Left cardiac atrium (tissue), 4 donors: ENCODE data around the gene ARID5B. TPM values are rescaled to one million over a fixed set of nuclear protein-coding genes. Genes with fewer than 3 reads are reported as not detected.
A peak's percentile ranks its signal among the peaks of the same experiment; 100 is the strongest.

Experiments
- ATAC-seq, 2 donors: fragments of 200-7000 bp; cut with Tn5 transposase; one replicate each; pipeline ENCODE4 v1.9.1; 2020; ENCODE audit warnings: mild to moderate bottlenecking in 2 of 2, moderate library complexity in 2 of 2
- DNase-seq: peaks from one replicate; pipeline ENCODE4 v3.0.0-alpha.2; 2020
- intact Hi-C, 2 donors: fragments of 100-400 bp; cut with DNase I; formaldehyde crosslinking; loops; one replicate each; pipeline versions ENCODE4 v1.14.1 to v1.15.1; 2022 to 2023
- total RNA-seq, 2 donors: library from RNA; stranded (reverse); fragmentation: NEBNext Ultra II Directional; extraction: Animal tissue kit (Norgen Biotek cat#: 25700); gene quantifications; one replicate each; pipeline ENCODE4 v1.2.1, GENCODE V29; 2021
- donor health status: DM: no; HTN: yes; CAD: no.
- donor health status: DM: no; HTN: yes; CAD: no; lungs with severe emphysema.
- donor health status: DM: yes; HTN: yes; CAD: no.
- donor health status: Dilated cardiomyopathy.

ARID5B gene
- total RNA-seq, 2 donors from 2014 or later = 36.5 to 37.9 TPM

DNA sequence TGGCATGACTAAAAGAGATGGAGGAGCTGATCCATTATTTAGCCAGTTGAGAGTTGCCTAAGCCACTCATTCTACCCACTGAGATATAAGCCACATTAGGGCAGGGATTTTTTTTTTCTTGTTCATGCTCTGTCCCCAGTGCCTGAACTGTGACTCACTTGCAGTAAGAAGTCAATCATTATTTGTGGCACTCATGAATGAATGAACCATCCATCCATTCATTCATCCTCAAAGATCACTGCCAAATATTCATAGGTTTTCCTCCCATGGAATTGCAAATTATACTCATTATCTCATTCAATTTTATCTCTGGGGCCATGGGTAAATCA lies 22.8 kb upstream of the ARID5B start:
- DNase-seq (no peak), ATAC-seq (no peak)
- intact Hi-C loops = no loop called here

DNA sequence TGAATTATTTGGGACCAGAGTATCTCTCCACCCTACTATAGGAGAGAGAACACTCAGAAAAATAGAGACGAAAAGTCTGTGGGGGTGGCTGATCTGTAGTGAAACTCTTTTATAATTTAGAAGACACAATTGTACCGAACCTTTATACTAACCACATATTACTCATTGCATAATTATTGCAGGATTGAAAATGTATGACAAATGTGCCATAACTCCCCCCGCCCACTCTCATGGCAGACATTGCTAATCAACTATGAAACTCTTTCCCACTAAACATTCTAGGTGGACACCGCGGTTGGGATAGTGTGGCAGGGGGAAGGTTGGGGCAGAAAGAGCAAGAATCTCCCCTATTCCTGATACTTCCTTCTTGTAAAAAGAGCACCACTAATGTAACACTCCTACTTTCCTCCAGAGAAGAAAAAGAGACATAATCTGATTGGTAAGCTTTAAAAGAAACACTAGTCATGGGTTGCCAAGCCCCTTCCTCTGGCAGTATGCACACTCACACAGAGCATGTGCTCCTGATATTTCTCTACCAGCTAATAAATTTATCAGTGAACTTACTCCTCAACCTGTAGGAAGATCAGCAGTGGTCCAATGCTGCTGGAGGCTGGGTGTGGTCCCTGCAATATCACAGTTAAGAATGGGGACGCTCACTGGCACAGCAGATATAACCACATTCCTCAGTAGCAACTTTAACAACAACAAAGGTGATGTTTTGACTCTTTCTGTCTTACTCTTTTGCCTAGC lies 18.7 kb upstream of the ARID5B start:
- no peak for DNase-seq
- no peak for ATAC-seq
- intact Hi-C loops = no loop called here

DNA sequence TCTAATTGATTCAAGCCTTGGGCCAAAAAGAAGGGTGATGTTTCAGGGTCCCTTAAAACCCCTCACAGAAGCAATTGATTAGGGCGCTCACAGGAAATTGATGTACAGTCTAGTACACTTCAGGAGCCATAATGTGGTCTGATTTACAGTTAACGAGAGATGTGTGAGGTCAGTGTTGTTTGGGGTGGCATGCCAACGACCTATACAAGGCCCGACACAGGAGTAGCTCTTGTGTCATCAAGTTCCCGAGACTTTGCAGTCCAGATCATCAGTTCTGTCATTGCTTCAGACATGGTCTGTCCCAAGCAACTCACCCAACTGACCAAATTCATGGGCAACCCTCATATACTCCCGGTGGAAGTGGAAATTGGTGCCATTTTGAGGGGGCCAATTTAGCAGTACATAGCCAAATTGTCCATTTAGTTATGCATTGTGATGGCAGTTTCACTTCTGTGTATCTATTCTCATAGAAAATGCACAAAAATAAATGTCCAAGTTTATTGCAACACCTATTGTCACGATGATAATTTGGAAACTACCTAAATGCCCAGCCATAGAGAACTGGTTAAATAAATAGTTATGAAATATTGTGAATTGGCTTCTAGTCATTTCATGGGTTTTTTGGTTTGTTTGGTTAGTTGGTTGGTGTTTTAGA lies 18.0 kb upstream of the ARID5B start:
- DNase-seq = no peak
- intact Hi-C loops = no loop called here
- no peak for ATAC-seq

DNA sequence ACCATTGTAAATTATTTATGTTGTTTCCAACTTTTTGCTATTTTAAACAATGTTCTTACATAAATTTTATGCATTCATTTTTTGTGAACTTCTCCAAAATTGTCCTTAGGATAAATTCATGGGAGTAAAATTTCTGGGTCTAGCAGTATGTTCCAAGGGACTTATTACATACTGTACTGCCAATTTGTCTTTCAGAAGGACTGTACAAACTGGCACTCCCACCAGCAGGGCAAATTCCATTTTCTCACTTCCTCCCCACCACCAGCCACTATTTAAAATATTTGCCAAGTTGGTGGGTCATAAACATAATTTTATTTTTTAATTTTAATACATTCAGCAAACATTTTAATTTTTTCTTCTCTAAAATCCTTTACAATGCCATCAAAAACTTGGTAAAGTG lies 13.7 kb upstream of the ARID5B start:
- ATAC-seq (no peak), DNase-seq (no peak)
- intact Hi-C loops = no loop called here

DNA sequence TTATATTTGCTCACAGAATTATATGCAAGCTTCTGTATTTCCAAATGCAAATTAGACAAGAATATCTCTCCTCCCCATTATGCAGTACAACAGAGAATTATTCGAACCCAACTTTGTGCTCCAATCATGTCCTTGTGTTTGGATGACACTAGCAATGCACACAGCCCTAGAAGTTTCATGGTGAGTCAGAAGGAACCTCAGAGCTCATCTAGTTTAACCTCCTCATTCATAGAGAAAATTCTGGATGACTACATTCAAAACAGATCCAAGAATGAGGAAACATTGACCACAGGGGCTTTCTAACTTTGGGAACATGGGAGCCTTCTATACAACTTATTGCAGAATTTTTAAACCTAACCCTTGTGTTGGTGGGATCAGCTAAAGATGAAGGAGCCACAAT lies 12.8 kb upstream of the ARID5B start:
- DNase-seq (no peak), ATAC-seq (no peak)
- intact Hi-C loops = no loop called here

DNA sequence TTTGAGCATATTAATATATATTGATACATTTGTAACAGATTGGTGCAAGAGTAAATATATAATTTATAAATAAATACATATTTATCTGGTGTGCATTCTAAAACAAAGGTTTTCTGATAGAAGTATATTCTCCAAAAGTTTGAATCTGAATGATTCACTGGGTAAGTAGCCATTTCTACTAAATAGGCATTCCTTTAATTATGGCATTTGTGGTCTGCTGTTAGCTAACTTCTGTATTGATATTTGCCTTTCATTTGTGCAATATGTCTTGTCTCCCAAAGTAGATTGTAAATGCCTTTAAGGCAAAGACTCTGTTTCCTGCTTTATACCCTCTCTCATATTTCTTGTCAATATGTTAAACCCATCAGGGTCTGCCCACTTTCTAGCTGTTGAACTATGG lies 11.1 kb upstream of the ARID5B start:
- ATAC-seq = no peak
- no peak for DNase-seq
- intact Hi-C loops = no loop called here

DNA sequence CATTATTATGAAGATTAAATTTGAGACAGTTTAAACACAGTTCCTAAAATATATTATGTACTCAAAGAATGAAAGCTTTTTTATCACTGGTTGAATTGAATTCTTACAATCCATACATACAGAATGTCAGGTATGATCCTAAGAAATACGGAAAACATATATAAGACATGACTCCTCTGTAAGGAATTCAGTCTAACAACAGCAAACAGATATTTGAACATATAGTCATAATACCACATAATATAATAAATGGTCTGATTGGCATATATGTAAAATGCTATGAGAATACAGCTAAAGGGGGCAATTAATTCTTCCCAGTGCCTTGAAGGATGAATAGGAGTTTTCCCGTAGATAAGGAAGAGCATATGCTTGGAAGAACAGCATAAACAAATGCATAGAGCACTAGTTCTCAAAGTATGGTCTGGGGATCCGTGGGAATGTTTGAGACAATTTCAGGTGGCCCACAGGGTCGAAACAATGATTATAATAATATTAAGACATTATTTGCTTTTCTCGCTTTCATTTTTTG lies 10.6 kb upstream of the ARID5B start:
- ATAC-seq (no peak), DNase-seq (no peak)
- intact Hi-C loops = no loop called here

DNA sequence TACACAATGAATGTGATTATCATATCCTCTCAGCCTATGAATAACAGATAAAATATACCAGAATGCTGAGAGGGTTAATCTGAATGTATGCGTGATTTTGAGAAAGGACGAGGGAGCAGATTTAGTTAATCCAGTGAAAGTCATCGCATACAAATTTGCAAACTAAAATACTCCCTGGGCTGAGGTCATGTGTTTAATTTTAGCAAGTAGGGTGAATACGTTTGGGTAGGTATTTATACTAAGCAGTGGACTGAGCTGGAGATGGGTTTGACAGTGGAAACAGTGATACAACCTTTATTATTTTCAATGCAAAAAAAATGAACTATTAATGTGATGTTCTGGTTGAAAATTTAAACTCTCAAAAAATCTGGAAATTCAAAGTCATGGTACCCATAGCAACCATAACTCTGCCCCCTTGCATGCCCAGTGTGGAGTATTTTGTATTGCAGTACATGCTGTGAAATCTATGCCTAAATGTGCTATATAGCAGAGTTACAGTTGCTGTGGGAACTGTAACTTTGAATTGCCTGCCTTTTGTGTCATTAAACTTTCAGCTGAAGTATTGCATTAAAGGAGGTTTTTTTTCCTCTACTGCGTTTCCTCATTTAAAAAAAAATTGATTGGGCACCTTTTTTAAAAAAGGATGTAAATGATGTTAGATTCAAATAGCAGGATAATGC lies 9.5 kb upstream of the ARID5B start:
- ATAC-seq (no peak), DNase-seq (no peak)
- intact Hi-C loops = no loop called here

DNA sequence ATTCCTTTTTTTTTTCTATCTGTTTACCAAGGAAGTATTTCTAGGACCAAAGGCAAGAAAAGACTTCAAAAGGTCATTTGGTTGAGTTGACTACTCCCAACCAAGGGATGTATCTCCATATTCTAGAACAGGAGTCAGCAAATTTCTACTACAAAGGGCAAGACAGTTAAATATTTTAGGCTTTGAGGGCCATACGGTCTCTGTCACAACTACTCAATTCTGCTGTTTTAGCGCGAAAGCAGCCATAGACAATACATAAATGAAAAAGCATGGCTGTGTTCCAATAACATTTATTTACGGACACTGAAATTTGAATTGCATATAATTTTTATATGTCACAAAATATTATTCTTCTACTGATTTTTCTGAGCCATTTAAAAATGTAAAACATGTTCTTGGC lies 8.5 kb upstream of the ARID5B start:
- intact Hi-C loops = no loop called here
- DNase-seq = no peak
- no peak for ATAC-seq

DNA sequence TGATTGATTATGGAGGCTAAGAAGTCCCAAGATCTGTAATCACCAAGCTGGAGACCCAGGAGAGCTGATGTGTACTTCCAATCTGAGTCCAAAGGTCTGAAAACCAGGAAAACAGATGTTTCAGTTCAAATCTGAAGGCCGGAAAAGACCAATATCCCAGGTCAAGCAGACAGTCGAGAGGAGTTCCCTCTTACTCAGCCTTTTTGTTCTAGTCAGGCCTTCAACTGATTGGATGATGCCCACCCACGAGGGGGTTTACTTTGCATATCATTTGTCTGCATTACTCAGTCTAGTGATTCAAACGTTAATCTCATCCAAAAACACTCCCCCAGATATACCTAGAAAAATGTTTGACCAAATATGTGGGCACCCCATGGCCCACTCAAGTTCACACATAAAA lies 7.4 kb upstream of the ARID5B start:
- intact Hi-C loops = no loop called here
- DNase-seq = no peak
- ATAC-seq = no peak

DNA sequence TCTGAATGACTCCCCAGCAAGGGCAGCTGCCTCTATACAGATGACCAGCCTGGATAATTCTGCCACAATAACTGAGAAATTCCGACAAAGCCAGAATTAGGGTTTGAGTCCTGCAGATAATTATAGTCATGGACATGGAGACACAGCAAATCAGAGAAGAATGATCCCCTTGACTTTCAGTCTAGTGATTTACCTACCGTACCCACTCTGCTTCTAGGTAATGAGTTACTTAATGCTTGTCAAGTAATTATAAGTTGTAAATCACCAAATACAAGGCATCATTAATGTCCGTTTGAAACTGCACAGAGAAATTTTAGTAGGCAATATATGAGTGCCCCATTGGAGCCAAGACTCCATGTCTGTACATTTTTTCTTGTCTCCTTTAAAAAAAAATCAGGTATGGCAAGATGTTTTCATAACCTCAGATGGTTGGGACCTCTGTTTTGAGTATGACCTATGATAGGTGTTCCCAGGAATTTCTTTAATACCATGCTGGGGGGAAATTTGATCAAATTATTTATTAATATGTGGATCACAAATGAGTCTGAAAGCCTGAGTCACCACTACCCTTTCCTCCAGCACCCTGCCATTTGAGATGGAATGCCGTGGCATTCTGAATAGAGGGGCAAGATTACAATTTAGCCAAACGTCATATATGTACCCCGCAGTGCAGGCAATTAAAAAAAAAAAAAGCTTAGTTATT lies 5.5 kb upstream of the ARID5B start:
- DNase-seq (no peak), ATAC-seq (no peak)
- intact Hi-C loops = loop anchor here in 1 of 2 donors (5.0 kb wide), 1 partner anchor 141 kb away; no protein-coding TSS in a partner anchor

DNA sequence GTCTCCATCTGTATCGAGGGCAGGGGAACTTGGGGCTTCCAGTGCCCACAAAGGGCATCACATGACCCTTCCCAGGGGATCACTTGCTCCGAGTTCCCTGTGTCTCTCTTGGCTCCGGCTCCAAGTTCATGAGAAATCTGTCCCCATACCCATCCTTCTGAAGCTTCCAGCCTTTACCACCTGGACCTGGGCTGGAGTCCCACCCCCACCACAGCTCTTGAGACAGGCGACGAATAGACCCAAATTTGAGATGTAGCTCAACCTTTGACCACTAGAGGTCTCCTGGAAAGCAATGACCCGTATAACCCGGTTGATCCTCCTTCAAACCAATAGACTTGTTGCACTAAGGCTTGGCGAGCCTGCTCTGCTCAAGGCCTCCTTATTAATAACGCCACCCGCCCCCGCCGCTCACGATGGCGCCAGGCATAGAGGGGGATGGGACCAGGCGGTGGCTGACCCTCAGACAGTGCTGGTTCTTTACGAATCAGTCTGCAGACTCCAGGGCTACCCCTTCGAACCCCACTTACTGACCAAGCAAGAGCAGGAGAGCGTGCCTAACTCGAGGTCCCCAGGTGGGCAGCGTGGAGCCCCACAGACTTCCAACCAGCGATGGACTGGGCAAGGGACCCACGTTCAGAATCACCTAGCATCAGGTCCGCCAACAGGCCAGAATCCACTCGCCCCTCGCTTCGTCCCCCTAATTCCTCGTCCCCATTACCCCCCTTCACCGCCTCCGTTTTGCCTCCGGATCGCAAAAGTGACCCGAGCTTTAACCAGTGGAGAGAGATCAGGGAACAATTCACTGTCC lies 4.4 kb upstream of the ARID5B start:
- peak; percentile 85 to 90 for ATAC-seq
- DNase-seq = peak; percentile 69
- intact Hi-C loops = loop anchor here in 1 of 2 donors (5.0 kb wide), 1 partner anchor 140 kb away; no protein-coding TSS in a partner anchor

DNA sequence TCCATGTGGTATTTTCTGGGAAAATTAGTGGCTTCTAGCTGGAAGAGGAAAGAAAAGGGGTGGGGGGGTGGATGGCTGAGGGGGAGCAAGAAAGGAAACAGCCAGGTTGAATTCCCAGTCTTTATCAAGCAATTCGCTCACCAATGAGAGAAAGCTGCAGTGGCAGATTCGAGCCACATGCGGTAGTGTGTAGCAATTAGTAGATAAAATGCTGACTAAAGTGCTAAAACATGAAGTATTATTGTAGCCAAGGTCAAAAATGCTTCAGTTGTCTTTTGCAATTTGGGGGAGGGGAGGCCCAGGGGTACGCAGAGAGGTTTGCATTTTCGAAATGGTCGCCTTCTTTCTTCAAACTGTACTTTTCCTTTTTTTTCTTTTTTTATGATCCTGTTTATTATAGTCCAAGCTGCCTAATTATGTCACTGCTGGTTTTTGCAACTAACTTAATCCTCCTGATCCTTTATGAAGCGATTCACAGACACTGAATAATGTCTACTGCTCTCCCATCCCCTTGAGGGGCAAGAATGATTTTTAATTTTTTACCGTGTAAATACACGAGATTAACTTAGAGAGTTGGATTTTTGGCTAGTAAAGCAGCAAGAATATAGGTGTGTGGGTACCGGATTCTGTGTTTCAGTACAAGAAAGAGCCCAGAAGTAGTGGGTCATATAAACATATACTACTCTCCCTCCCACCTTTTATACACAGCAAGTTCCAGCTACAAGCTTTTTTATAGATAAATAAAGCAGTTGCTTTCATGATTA lies 3.6 kb upstream of the ARID5B start:
- ATAC-seq (peak; percentile 63 to 69), DNase-seq (peak; percentile 54)
- intact Hi-C loops = loop anchor here in 1 of 2 donors (5.0 kb wide), 1 partner anchor 139 kb away; no protein-coding TSS in a partner anchor

DNA sequence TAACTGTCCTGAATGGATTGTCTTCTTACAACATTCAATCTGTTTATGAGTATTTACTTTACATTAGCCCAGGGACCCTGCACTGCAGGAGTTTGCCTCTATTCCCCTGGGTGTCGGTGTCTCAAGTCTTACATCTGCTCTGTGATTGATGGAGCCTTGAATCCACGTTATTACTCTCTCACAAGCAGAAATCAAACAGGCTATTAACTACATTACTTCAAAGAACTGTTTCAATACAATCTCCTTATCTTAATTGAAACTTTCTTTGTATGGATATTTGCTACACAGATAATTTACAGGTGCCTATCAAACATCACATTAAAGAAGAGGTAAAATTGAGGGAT lies 3.1 kb upstream of the ARID5B start:
- DNase-seq (no peak), ATAC-seq (no peak)
- intact Hi-C loops = loop anchor here in 1 of 2 donors (5.0 kb wide), 1 partner anchor 139 kb away; no protein-coding TSS in a partner anchor

DNA sequence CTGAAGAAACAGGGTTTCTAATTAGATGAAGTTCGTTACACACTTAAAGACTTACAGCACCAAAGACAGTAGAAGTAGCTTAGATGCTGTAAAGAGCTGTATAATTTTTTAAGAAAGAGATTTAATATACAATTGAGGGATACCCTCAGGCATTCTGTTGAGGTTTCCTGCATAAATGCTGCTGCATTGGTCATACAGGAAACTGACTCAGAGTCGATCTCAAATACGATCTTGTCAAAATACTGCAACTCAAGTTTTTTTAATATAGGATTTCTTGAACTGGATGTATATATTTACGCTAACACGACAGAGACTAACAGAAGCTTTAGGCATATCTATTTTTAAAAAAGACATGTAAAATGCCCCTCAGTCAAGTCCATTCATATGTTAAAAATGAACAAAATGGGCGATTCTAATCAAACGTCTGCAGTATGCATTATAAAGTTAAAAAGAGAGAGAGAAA lies 2.4 kb upstream of the ARID5B start:
- DNase-seq = no peak
- no peak for ATAC-seq
- intact Hi-C loops = loop anchor here in 1 of 2 donors (5.0 kb wide), 1 partner anchor 138 kb away; no protein-coding TSS in a partner anchor

DNA sequence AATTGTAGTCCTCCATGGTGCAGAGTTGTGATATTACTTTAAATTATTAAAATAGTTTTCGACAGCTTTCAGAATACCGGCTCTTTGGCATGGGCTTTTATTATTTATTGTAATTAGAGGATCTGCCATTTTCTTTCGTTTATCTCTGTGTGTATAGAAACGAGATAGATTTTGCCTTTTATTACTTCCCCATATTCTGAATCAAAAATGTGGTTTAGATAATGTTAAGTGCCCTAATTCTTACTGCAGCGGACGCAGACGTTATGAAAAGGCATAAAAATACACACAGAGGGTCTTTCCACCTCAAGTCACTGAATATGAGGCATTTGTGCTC lies 1.9 kb upstream of the ARID5B start:
- DNase-seq (no peak), ATAC-seq (no peak)
- intact Hi-C loops = loop anchor here in 1 of 2 donors (5.0 kb wide), 1 partner anchor 138 kb away; no protein-coding TSS in a partner anchor

DNA sequence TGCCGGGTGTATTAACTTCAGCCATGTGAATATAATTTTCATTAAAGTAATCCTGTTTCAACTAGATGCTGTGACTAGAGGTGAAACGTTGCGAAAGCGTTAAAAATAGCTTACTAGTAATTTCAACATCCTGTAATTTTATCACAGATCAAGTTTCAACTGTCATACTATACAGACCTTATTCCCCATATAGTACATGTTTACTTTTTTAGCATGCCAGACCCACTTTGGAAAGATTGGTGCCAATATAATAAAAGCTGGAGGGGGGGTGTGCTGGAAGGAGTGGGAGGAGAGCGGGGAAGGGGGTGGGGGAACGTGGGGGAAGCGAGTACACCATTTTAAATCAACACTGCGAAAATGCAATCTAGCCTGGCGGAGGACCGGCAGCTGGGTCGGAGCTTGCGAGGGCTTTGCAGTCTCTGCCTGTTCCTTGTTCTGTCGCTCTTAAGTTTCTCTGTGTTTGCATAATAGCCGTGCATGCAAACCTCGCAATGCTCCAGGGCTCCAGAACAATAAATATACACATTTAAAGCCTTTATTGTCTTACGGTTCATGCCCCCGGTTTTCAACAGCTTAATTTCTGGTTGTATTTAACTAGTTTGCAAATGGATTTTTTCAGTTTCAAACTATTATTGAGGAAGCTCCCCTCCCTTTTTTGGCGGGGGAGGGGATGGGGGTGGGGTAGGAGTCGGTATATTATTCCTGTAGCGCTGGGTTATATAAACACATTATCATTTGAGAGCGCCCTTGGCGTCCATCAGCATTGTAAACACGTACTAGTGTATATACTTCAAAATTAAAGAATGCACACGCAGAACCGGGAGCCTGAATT lies 1.3 kb upstream of the ARID5B start:
- peak; percentile 50 for DNase-seq
- intact Hi-C loops = loop anchor here (5.0 to 10.0 kb wide), 5 partner anchors 42 to 342 kb away; no protein-coding TSS in a partner anchor
- peak; percentile 6 to 36 for ATAC-seq
